Naive B cell (primary cell): Measurements from ENCODE around the gene ADIPOR2. TPM values are rescaled to one million over a fixed set of nuclear protein-coding genes. Genes with fewer than 3 reads are reported as not detected.
"Not testable (repeated sequence)": the region's sequence is repeated elsewhere in the genome, so short reads cannot be mapped to it uniquely, and the experiment has no call there.

ENCODE experiments used
- ATAC-seq, 2 donors: fragments of 150-1000 bp; cut with Tn5 transposase; 2 replicates each; pipeline ENCODE4 v1.10.0; 2021; ENCODE audit warnings: low read depth in 2 of 2, mild to moderate bottlenecking in 2 of 2, moderate library complexity in 2 of 2
- DNase-seq: peaks from one replicate; pipeline ENCODE4 v3.0.0; 2022
- H3K27ac Mint-ChIP-seq, 6 donors: one replicate each; pipeline ENCODE4 v1.8.0; 2020 to 2022; ENCODE audit warnings: mild to moderate bottlenecking in 6 of 6, mixed read lengths in 6 of 6, moderate library complexity in 5 of 6, inconsistent platforms in 2 of 6
- H3K27me3 Mint-ChIP-seq, 3 donors: one replicate each; pipeline ENCODE4 v1.8.0; 2021 to 2022; ENCODE audit warnings: mixed read lengths in 3 of 3, mild to moderate bottlenecking in 1 of 3
- H3K36me3 Mint-ChIP-seq, 2 donors: one replicate each; pipeline ENCODE4 v1.8.0; 2020 to 2022; ENCODE audit warnings: mixed read lengths in 2 of 2, inconsistent platforms in 1 of 2, mild to moderate bottlenecking in 1 of 2
- H3K4me1 Mint-ChIP-seq, 3 donors: one replicate each; pipeline ENCODE4 v1.8.0; 2020 to 2022; ENCODE audit warnings: mixed read lengths in 3 of 3, inconsistent platforms in 1 of 3, mild to moderate bottlenecking in 1 of 3, moderate library complexity in 1 of 3
- H3K4me3 Mint-ChIP-seq, 8 donors: one replicate each; pipeline ENCODE4 v1.8.0; 2020 to 2022; ENCODE audit warnings: mild to moderate bottlenecking in 8 of 8, mixed read lengths in 8 of 8, moderate library complexity in 8 of 8, inconsistent platforms in 2 of 8
- H3K9me3 Mint-ChIP-seq, 7 donors: one replicate each; pipeline ENCODE4 v1.8.0; 2020 to 2022; ENCODE audit warnings: mixed read lengths in 7 of 7, mild to moderate bottlenecking in 5 of 7, inconsistent platforms in 2 of 7, moderate library complexity in 1 of 7
- polyA plus RNA-seq, 6 donors: library from polyadenylated mRNA; unstranded; fragments of 300-500 nt; fragmentation: Illumina TruSeq; gene quantifications; one replicate each; pipeline ENCODE4 v1.2.3, GENCODE V29; 2021; ENCODE audit warnings: low read depth in 6 of 6

The ADIPOR2 gene
- polyA plus RNA-seq, 6 donors from 2014 or later = 2.4 to 4.2 (median 3.7) TPM

GRCh38 chr12:1815108-1815507, 124.2 kb downstream of the ADIPOR2 start:
- DNase-seq = no peak
- H3K27me3 Mint-ChIP-seq = peaks cover 19 to 53% (median 51%) of the 10 kb centered on the region in 3 donors
- no peak overlapping the region for H3K27ac Mint-ChIP-seq

GRCh38 chr12:1815814-1816729, 125.2 kb downstream of the ADIPOR2 start:
- no peaks in the 10 kb centered on the region for H3K9me3 Mint-ChIP-seq
- H3K4me3 Mint-ChIP-seq = peak overlapping the region in 1 of 8 donors; percentile 19
- DNase-seq (no peak), ATAC-seq (no peak)
- H3K4me1 Mint-ChIP-seq = peaks cover 3 to 7% (median 5%) of the 10 kb centered on the region in 3 donors
- no peaks in the 10 kb centered on the region for H3K36me3 Mint-ChIP-seq
- H3K27me3 Mint-ChIP-seq = peaks cover 19 to 53% (median 52%) of the 10 kb centered on the region in 3 donors
- H3K27ac Mint-ChIP-seq = no peak overlapping the region

More at GRCh38 chr12:1815108-1815507, 124.2 kb downstream of the ADIPOR2 start:
- Mint-ChIP-seq H3K4me1 (peaks cover 4 to 6% (median 4%) of the 10 kb centered on the region in 3 donors), H3K4me3 (no peak overlapping the region), H3K9me3 (no peaks in the 10 kb centered on the region), H3K36me3 (no peaks in the 10 kb centered on the region)
- ATAC-seq = no peak

- Mint-ChIP-seq H3K27me3 (peaks cover 19 to 59% (median 51%) of the 10 kb centered on the region in 3 donors), H3K36me3 (no peaks in the 10 kb centered on the region), H3K4me3 (peak overlapping the region in 1 of 8 donors; percentile 19), H3K9me3 (no peaks in the 10 kb centered on the region), H3K27ac (no peak overlapping the region), H3K4me1 (peaks cover 3 to 5% (median 3%) of the 10 kb centered on the region in 3 donors)
- DNase-seq (no peak), ATAC-seq (no peak)
Observed at GRCh38 chr12:1816730-1817348, 126.0 kb downstream of the ADIPOR2 start.

- not testable (repeated sequence) for H3K27ac Mint-ChIP-seq, DNase-seq, H3K9me3 Mint-ChIP-seq, H3K4me3 Mint-ChIP-seq, H3K4me1 Mint-ChIP-seq, ATAC-seq, H3K36me3 Mint-ChIP-seq
- H3K27me3 Mint-ChIP-seq = peaks cover 19 to 66% (median 61%) of the 10 kb centered on the region in 3 donors
Observed at GRCh38 chr12:1817928-1818327, 127.1 kb downstream of the ADIPOR2 start.

GRCh38 chr12:1819050-1819449, 128.2 kb downstream of the ADIPOR2 start:
- H3K27ac Mint-ChIP-seq = no peak overlapping the region
- no peak for ATAC-seq
- no peak for DNase-seq
- no peaks in the 10 kb centered on the region for H3K9me3 Mint-ChIP-seq
- H3K36me3 Mint-ChIP-seq = no peaks in the 10 kb centered on the region
- peaks cover 19 to 73% (median 68%) of the 10 kb centered on the region in 3 donors for H3K27me3 Mint-ChIP-seq
- no peak overlapping the region for H3K4me3 Mint-ChIP-seq
- H3K4me1 Mint-ChIP-seq = peaks cover 3 to 5% (median 3%) of the 10 kb centered on the region in 3 donors

GRCh38 chr12:1819571-1819970, 128.7 kb downstream of the ADIPOR2 start:
- Mint-ChIP-seq H3K27me3 (peaks cover 19 to 70% (median 64%) of the 10 kb centered on the region in 3 donors), H3K4me1 (peaks cover 3 to 5% (median 3%) of the 10 kb centered on the region in 3 donors), H3K27ac (no peak overlapping the region)

GRCh38 chr12:1820191-1820895, 129.5 kb downstream of the ADIPOR2 start, which contains the start of gene LRTM2:
TSS of gene LRTM2 (plus strand) at chr12:1820565. CDS start at chr12:1828149, 7,584 bp downstream.
- no peak for DNase-seq
- Mint-ChIP-seq H3K36me3 (no peaks in the 10 kb centered on the region), H3K4me3 (no peak within 1 kb of the TSS), H3K27ac (peak within 1 kb of the TSS in 1 of 6 donors; percentile 67), H3K9me3 (peaks cover 0 to under 1% (median 0%) of the 10 kb centered on the region in 7 donors), H3K4me1 (peaks cover 3 to 5% (median 3%) of the 10 kb centered on the region in 3 donors), H3K27me3 (peaks cover 19 to 70% (median 62%) of the 10 kb centered on the region in 3 donors)
- no peak for ATAC-seq

More at GRCh38 chr12:1819571-1819970, 128.7 kb downstream of the ADIPOR2 start:
- Mint-ChIP-seq H3K36me3 (no peaks in the 10 kb centered on the region), H3K9me3 (no peaks in the 10 kb centered on the region), H3K4me3 (no peak overlapping the region)
- ATAC-seq = no peak
- no peak for DNase-seq

- no peaks in the 10 kb centered on the region for H3K36me3 Mint-ChIP-seq
- ATAC-seq (no peak), DNase-seq (no peak)
- H3K4me3 Mint-ChIP-seq = no peak overlapping the region
- peaks cover 0 to 2% (median 0%) of the 10 kb centered on the region in 7 donors for H3K9me3 Mint-ChIP-seq
- peaks cover 17 to 70% (median 61%) of the 10 kb centered on the region in 3 donors for H3K27me3 Mint-ChIP-seq
- H3K4me1 Mint-ChIP-seq = peaks cover 3 to 5% (median 3%) of the 10 kb centered on the region in 3 donors
- H3K27ac Mint-ChIP-seq = no peak overlapping the region
Observed at GRCh38 chr12:1820896-1821291, 130.0 kb downstream of the ADIPOR2 start.

GRCh38 chr12:1821805-1822204, 130.9 kb downstream of the ADIPOR2 start:
- Mint-ChIP-seq H3K4me1 (peaks cover 3 to 5% (median 3%) of the 10 kb centered on the region in 3 donors), H3K27ac (no peak overlapping the region), H3K4me3 (no peak overlapping the region), H3K27me3 (peaks cover 14 to 64% (median 60%) of the 10 kb centered on the region in 3 donors), H3K36me3 (no peaks in the 10 kb centered on the region), H3K9me3 (peaks cover 0 to 2% (median 0%) of the 10 kb centered on the region in 7 donors)
- ATAC-seq (no peak), DNase-seq (no peak)

- Mint-ChIP-seq H3K4me1 (peaks cover 3 to 7% (median 5%) of the 10 kb centered on the region in 3 donors), H3K27me3 (peaks cover 13 to 64% (median 60%) of the 10 kb centered on the region in 3 donors), H3K9me3 (peaks cover 0 to 2% (median 0%) of the 10 kb centered on the region in 7 donors), H3K36me3 (no peaks in the 10 kb centered on the region), H3K4me3 (no peak overlapping the region), H3K27ac (peak overlapping the region in 2 of 6 donors; percentile 52 to 60)
- no peak for ATAC-seq
- DNase-seq = no peak
Observed at GRCh38 chr12:1822699-1823098, 131.8 kb downstream of the ADIPOR2 start.

- Mint-ChIP-seq H3K27me3 (peaks cover 13 to 68% (median 60%) of the 10 kb centered on the region in 3 donors), H3K27ac (no peak overlapping the region), H3K4me3 (no peak overlapping the region), H3K4me1 (peaks cover 3 to 7% (median 5%) of the 10 kb centered on the region in 3 donors), H3K36me3 (no peaks in the 10 kb centered on the region), H3K9me3 (peaks cover 0 to 2% (median 0%) of the 10 kb centered on the region in 7 donors)
- DNase-seq = no peak
- ATAC-seq = no peak
Observed at GRCh38 chr12:1823237-1823636, 132.4 kb downstream of the ADIPOR2 start.

- H3K9me3 Mint-ChIP-seq = peaks cover 0 to 2% (median 0%) of the 10 kb centered on the region in 7 donors
- H3K4me1 Mint-ChIP-seq = peaks cover 1 to 5% (median 2%) of the 10 kb centered on the region in 3 donors
- H3K4me3 Mint-ChIP-seq = no peak overlapping the region
- DNase-seq (no peak), ATAC-seq (no peak)
- H3K27me3 Mint-ChIP-seq = peaks cover 18 to 72% (median 56%) of the 10 kb centered on the region in 3 donors
- H3K36me3 Mint-ChIP-seq = no peaks in the 10 kb centered on the region
- no peak overlapping the region for H3K27ac Mint-ChIP-seq
Observed at GRCh38 chr12:1825382-1826102, 134.7 kb downstream of the ADIPOR2 start.
